Measurements from ENCODE around the gene DTNB.
"Not testable (repeated sequence)": the region's sequence is repeated elsewhere in the genome, so short reads cannot be mapped to it uniquely, and the experiment has no call there.

The DTNB gene

GRCh38 chr2:25446122-25446521, 227.3 kb downstream of the DTNB start:
- DNase-seq = no peak

- no peak for DNase-seq
Measured at GRCh38 chr2:25445464-25445863, 227.9 kb downstream of the DTNB start.

GRCh38 chr2:25444608-25445270, 228.6 kb downstream of the DTNB start:
- no peak for DNase-seq

GRCh38 chr2:25443766-25444165, 229.6 kb downstream of the DTNB start:
- DNase-seq = no peak

GRCh38 chr2:25441353-25441752, 232.0 kb downstream of the DTNB start:
- no peak for DNase-seq

GRCh38 chr2:25438793-25439192, 234.6 kb downstream of the DTNB start:
- no peak for DNase-seq

- no peak for DNase-seq
Measured at GRCh38 chr2:25437881-25438662, 235.3 kb downstream of the DTNB start.

GRCh38 chr2:25435421-25435820, 238.0 kb downstream of the DTNB start:
- no peak for DNase-seq

GRCh38 chr2:25431604-25432003, 241.8 kb downstream of the DTNB start:
- no peak for DNase-seq

GRCh38 chr2:25430556-25430955, 242.8 kb downstream of the DTNB start:
- no peak for DNase-seq

GRCh38 chr2:25426326-25426725, 247.1 kb downstream of the DTNB start:
- DNase-seq = no peak

GRCh38 chr2:25424426-25425028, 248.8 kb downstream of the DTNB start:
- DNase-seq = no peak

- DNase-seq = no peak
Measured at GRCh38 chr2:25421820-25422411, 251.5 kb downstream of the DTNB start.

GRCh38 chr2:25421289-25421688, 252.1 kb downstream of the DTNB start:
- no peak for DNase-seq

- peak; percentile 41 for DNase-seq
Measured at GRCh38 chr2:25420820-25421237, 252.5 kb downstream of the DTNB start.

GRCh38 chr2:25419678-25420242, 253.6 kb downstream of the DTNB start:
- DNase-seq = no peak

GRCh38 chr2:25418944-25419677, 254.3 kb downstream of the DTNB start:
- DNase-seq = no peak

- no peak for DNase-seq
Measured at GRCh38 chr2:25417715-25418369, 255.5 kb downstream of the DTNB start.

- DNase-seq = no peak
Measured at GRCh38 chr2:25416674-25417073, 256.7 kb downstream of the DTNB start.

- DNase-seq = no peak
Measured at GRCh38 chr2:25414781-25415180, 258.6 kb downstream of the DTNB start.

GRCh38 chr2:25413409-25413808, 260.0 kb downstream of the DTNB start:
- not testable (repeated sequence) for DNase-seq

GRCh38 chr2:25411753-25412152, 261.6 kb downstream of the DTNB start:
- no peak for DNase-seq

Measured in SIG-M5 (cell line).